K562 (cell line): ENCODE data around the gene ZSWIM4. TPM values are rescaled to one million over a fixed set of nuclear protein-coding genes. Genes with fewer than 3 reads are reported as not detected.

Experiments used
- ATAC-seq: fragments of 200-7000 bp; cut with Tn5 transposase; 3 replicates; pipeline ENCODE4 v1.9.1; 2020; ENCODE audit warnings: moderate library complexity
- BruUV-seq: library from RNA; stranded (reverse); fragments of 400-500 nt; replicated peaks from 2 replicates; lab custom pipeline; 2021; lab: Mats Ljungman, UMichigan
- CTCF ChIA-PET: fragments of 300-600 bp; formaldehyde crosslinking; extraction: SDS; loops from one replicate; lab custom pipeline; 2021; ENCODE audit warnings: low intra/inter-chr PET ratio; lab: Yijun Ruan, JAX
- POLR2A ChIA-PET: fragments of 300-600, 350-650 bp; sonication (Branson Sonifier 250); formaldehyde crosslinking; extraction: SDS; loops from one replicate; lab custom pipeline; 2021; ENCODE audit warnings: antibody characterized with exemption, inconsistent platforms; lab: Yijun Ruan, JAX
- DNase-seq, 4 experiments: peaks; one replicate each; pipeline versions ENCODE4 v3.0.0 to v3.0.0-alpha.2; 2011 to 2018; ENCODE audit warnings: low spot score in 3 of 4, mixed read lengths in 3 of 4; ENCODE audit errors: extremely low read depth in 1 of 4
- FAIRE-seq: peaks from 2 replicates; lab custom pipeline; 2011; peaks lifted over from hg19 to GRCh38; lab: Jason Lieb, UNC
- H2AFZ ChIP-seq: 2 replicates; pipeline ENCODE4 v1.6.0; 2011; ENCODE audit warnings: low read depth, low read length, control low read depth, inconsistent platforms
- H3K27ac ChIP-seq: fragments of 200-600 bp; 3 replicates; pipeline ENCODE4 v1.8.0; 2011; ENCODE audit warnings: low read depth, mild to moderate bottlenecking, control low read depth, inconsistent platforms, low read length, moderate library complexity, mixed read lengths; ENCODE audit errors: extremely low read depth
- H3K27me3 ChIP-seq, 2 experiments: fragments of 300-600 bp in 1 of 2; 2 replicates in 1 of 2; 3 replicates in 1 of 2; pipeline versions ENCODE4 v1.6.0 to v1.8.0; 2011; ENCODE audit warnings: inconsistent platforms in 2 of 2, low read length in 2 of 2, mild to moderate bottlenecking in 1 of 2, mixed read lengths in 1 of 2, moderate library complexity in 1 of 2; ENCODE audit not compliant: control insufficient read depth in 2 of 2, insufficient read depth in 2 of 2
- H3K36me3 ChIP-seq: fragments of 300-600 bp; 3 replicates; pipeline ENCODE4 v1.8.0; 2011; ENCODE audit warnings: mild to moderate bottlenecking, low read length, inconsistent platforms; ENCODE audit not compliant: control insufficient read depth, insufficient read depth
- H3K4me1 ChIP-seq, 2 experiments: fragments of 200-600 bp in 1 of 2; replicated peaks in 1 of 2; 2 replicates in 1 of 2; 3 replicates in 1 of 2; pipeline versions ENCODE4 v1.5.1 to v1.8.0; 2011; ENCODE audit warnings: inconsistent platforms in 2 of 2, low read length in 2 of 2, mild to moderate bottlenecking in 1 of 2, mixed read lengths in 1 of 2, moderate library complexity in 1 of 2; ENCODE audit not compliant: control insufficient read depth in 2 of 2, insufficient read depth in 2 of 2
- H3K4me2 ChIP-seq: 2 replicates; pipeline ENCODE4 v1.6.1; 2011; ENCODE audit warnings: low read length, control low read depth, inconsistent platforms, mixed read lengths; ENCODE audit not compliant: insufficient read depth
- H3K4me3 ChIP-seq: fragments of 200-600 bp; sonication (generic), shearing (Covaris generic); 2 replicates; pipeline ENCODE4 v1.5.1; 2016; ENCODE audit warnings: control low read depth, inconsistent platforms
- H3K79me2 ChIP-seq: fragments of 200-600 bp; 3 replicates; pipeline ENCODE4 v1.8.0; 2011; ENCODE audit warnings: low read length, inconsistent platforms; ENCODE audit not compliant: control insufficient read depth, insufficient read depth
- H3K9ac ChIP-seq, 2 experiments: 2 replicates each; pipeline versions ENCODE4 v1.6.0 to v1.6.1; 2011; ENCODE audit warnings: low read depth in 2 of 2, low read length in 2 of 2, control low read depth in 1 of 2, inconsistent platforms in 1 of 2, mild to moderate bottlenecking in 1 of 2, mixed read lengths in 1 of 2; ENCODE audit not compliant: insufficient read depth in 1 of 2
- H3K9me1 ChIP-seq: one replicate; pipeline ENCODE4 v1.6.0; 2011; ENCODE audit warnings: inconsistent platforms, mild to moderate bottlenecking, low read length, moderate library complexity; ENCODE audit not compliant: control insufficient read depth, insufficient read depth
- H3K9me3 ChIP-seq: replicated peaks from 2 replicates; pipeline ENCODE4 v1.5.1; 2011; ENCODE audit warnings: low read depth, low read length, inconsistent platforms; ENCODE audit not compliant: control insufficient read depth, insufficient read depth
- H4K20me1 ChIP-seq: replicated peaks from 2 replicates; pipeline ENCODE4 v1.6.1; 2011; ENCODE audit warnings: low read length, inconsistent platforms, mixed read lengths; ENCODE audit not compliant: control insufficient read depth, insufficient read depth
- FOSL1 ChIP-seq: fragments of 200-800 bp; sonication (Bioruptor generic); conservative IDR thresholded peaks from 2 replicates; pipeline ENCODE4 v1.6.1; 2016; ENCODE audit warnings: missing genetic modification characterization, missing compliant biosample characterization
- MCM7 ChIP-seq, 2 experiments: fragments of 450-650 bp; IDR thresholded peaks; 2 replicates each; pipeline ENCODE4 v1.6.1; 2016 to 2018
- MXI1 ChIP-seq: IDR thresholded peaks from 2 replicates; pipeline ENCODE4 v1.6.1; 2011; ENCODE audit warnings: low read depth, mild to moderate bottlenecking, improper control_type of control experiment, low read length
- PTRF ChIP-seq: fragments of 450-650 bp; IDR thresholded peaks from 2 replicates; pipeline ENCODE4 v1.6.1; 2016; ENCODE audit warnings: mild to moderate bottlenecking, missing genetic modification characterization, missing compliant biosample characterization
- SMARCB1 ChIP-seq: IDR thresholded peaks from 2 replicates; pipeline ENCODE4 v1.6.1; 2011; ENCODE audit warnings: improper control_type of control experiment, low read depth; ENCODE audit not compliant: insufficient read length
- TBP ChIP-seq: optimal IDR thresholded peaks from 2 replicates; pipeline ENCODE3; 2011; ENCODE audit warnings: low read depth, low read length, improper control_type of control experiment
- U2AF1 ChIP-seq: fragments of 200-400 bp; formaldehyde crosslinking; optimal IDR thresholded peaks from 2 replicates; pipeline ENCODE3; 2017; ENCODE audit warnings: mild to moderate bottlenecking, low read depth, low read length, moderate library complexity
- ZNF197 ChIP-seq: fragments of 200-800 bp; sonication (Bioruptor generic); IDR thresholded peaks from 2 replicates; pipeline ENCODE4 v1.6.1; 2016; ENCODE audit warnings: low read depth, missing genetic modification characterization, missing compliant biosample characterization
- ZNF24 ChIP-seq: fragments of 450-650 bp; IDR thresholded peaks from 2 replicates; pipeline ENCODE4 v1.6.1; 2016
- ZNF766 ChIP-seq: fragments of 200-800 bp; sonication (Bioruptor generic); conservative IDR thresholded peaks from 2 replicates; pipeline ENCODE4 v1.6.1; 2016; ENCODE audit warnings: missing genetic modification characterization, missing compliant biosample characterization
- WGBS: fragments of 100-300 bp; shearing (Covaris generic); methylation state at CpG from one replicate; pipeline ENCODE4 v1.1.6; 2016; ENCODE audit warnings: low coverage, mixed read lengths; ENCODE audit not compliant: insufficient coverage; ENCODE audit errors: missing lambda C conversion rate; 5-methylcytosine and 5-hydroxymethylcytosine counted together
- in situ Hi-C: fragments of 300-500 bp; cut with MboI; formaldehyde crosslinking; loops from 4 replicates; pipeline ENCODE4 v1.15.0; 2018; ENCODE audit warnings: inconsistent platforms, mixed read lengths
- intact Hi-C: fragments of 100-400 bp; cut with micrococcal nuclease; formaldehyde crosslinking; loops from 2 replicates; pipeline ENCODE4 v1.14.2; 2022
- polyA plus RNA-seq, 8 experiments: library from polyadenylated mRNA; depleted of rRNA in 4 of 8; stranded (reverse) in 5 of 8; unstranded in 3 of 8; fragments of >200 nt; fragmentation: Nextera tagmentation in 2 of 8; fragmentation: Illumina TruSeq in 1 of 8; extraction: Ambion mirVana in 2 of 8; extraction: Trizol in 1 of 8; gene quantifications; 2 replicates each; pipeline versions ENCODE4 v1.2.1 to v1.2.3, GENCODE V29; 2011 to 2014; ENCODE audit warnings: inconsistent platforms in 1 of 8, missing spikeins in 1 of 8
- total RNA-seq, 7 experiments: library from RNA; depleted of rRNA in 6 of 7; stranded (reverse); fragments of >200 nt in 6 of 7; fragmentation: Illumina TruSeq in 2 of 7; extraction: Trizol in 2 of 7; gene quantifications; 2 replicates each; pipeline versions ENCODE4 v1.2.1 to v1.2.3, GENCODE V29; 2011 to 2021; ENCODE audit warnings: low replicate concordance in 1 of 7
- TF ChIP-seq, protein P1 (sequence below): sonication (generic); formaldehyde crosslinking; IDR thresholded peaks from 2 replicates; pipeline ENCODE4 v1.9.0; 2022; ENCODE audit warnings: mild to moderate bottlenecking, missing genetic modification reagents

The ZSWIM4 gene
- total and polyA plus RNA-seq, 9 of the 15 experiments (the other 6 are each of a cell fraction or from before 2014, with no cell fraction given): 0.25 to 3.7 (median 0.79) TPM; not detected in 2

DNA sequence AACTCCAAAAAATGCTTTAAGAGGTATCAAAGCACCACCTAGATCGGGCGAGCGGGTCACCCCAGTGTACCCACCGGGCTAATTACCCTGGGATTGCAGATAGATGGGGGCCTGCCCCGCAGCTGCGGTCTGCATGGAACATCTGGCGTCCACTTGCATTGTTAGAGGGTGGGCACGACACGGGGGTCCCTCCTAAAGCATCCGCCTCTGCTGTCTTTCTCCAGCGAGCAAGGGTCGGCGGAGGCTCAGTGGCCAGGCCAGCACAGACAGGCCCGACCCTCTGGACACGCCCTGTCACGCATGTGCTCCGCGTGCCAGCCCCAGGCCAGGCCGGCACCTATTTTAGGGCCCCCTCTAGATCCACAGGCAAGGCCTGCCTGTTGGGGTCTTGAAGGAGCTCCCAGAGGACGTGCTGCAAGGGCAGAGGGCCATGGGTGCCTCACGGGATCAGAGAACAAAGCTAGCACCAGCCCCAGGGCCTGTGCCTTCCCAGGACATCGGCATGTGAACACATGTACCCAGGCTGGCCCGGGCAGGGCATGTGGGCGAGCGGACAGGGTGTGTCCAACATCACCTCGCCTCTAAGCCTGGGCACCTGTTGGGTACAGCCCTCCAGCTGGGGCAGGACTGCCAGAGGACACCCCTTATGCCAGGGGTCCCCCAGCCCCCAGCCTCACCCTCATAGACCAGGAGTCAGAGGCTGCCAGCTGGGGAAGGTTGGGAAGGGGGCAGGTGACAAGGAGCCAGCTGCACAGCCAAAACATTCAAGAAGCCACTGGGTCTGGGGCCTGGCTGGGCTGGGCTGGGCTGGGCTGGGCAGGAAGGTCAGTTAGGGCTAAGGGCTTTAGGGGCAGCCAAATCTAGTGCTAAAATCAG lies 46.1 kb downstream of the ZSWIM4 start:
- Histone ChIP-seq H3K79me2 (peaks cover 67% of the 10 kb centered on the region), H3K9me1 (no peaks in the 10 kb centered on the region), H3K36me3 (peaks cover 15% of the 10 kb centered on the region; the same call in 2 of the 3 replicates), H4K20me1 (0 out of 2 replicates have a peak, but pooled peaks cover 3% of the 10 kb centered on the region), H2AFZ (no peak overlapping the region), H3K4me1 (peaks cover 44 to 87% of the 10 kb centered on the region in 2 experiments), H3K4me3 (peak overlapping the region; percentile 72), H3K4me2 (peak overlapping the region; percentile 92), H3K9ac (peak overlapping the region; percentile 91 to 98), H3K9me3 (no peaks in the 10 kb centered on the region), H3K27ac (peak overlapping the region; percentile 97), H3K27me3 (no peaks in the 10 kb centered on the region)
- ChIA-PET POLR2A (interaction anchor here (0.6 to 1.2 kb wide), 13 partner anchors 8 to 421 kb away, joined by 3 to 5 read pairs (median 3); partner anchors contain the start of gene ZSWIM4), CTCF (no interaction called here)
- intact Hi-C loops (no loop called here), in situ Hi-C loops (loop anchor here (10.0 kb wide), 1 partner anchor 567 kb away; no protein-coding TSS in a partner anchor)
- peak; percentile 5; the same call in 2 of the 3 replicates for ATAC-seq
- no peak for FAIRE-seq
- WGBS: 15% methylated on average over 26 of the region's 26 CpGs
- no TSS peak for BruUV-seq
- peak in 1 of 4 experiments; percentile 36 for DNase-seq
- TF ChIP-seq MCM7 (IDR thresholded peaks at IDR 0.05) (no peak), PTRF (no peak), U2AF1 (no peak), TBP (no peak), SMARCB1 (no peak), ZNF197 (CRISPR knock-in tag) (no peak), ZNF766 (CRISPR knock-in tag) (no peak), FOSL1 (no peak), MXI1 (no peak), ZNF24 (no peak)
- TF ChIP-seq, protein P1, sequence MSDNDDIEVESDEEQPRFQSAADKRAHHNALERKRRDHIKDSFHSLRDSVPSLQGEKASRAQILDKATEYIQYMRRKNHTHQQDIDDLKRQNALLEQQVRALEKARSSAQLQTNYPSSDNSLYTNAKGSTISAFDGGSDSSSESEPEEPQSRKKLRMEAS (CRISPR knock-in tag): peak; percentile 81
